HG03196 (cell line): ENCODE measurements around the gene TIAM2.
A peak's percentile ranks its signal among the peaks of the same experiment; 100 is the strongest.
"Not testable (repeated sequence)": the region's sequence is repeated elsewhere in the genome, so short reads cannot be mapped to it uniquely, and the experiment has no call there.

Experiments used
- ATAC-seq: cut with Tn5 transposase; IDR thresholded peaks from one replicate; pipeline ENCODE4 v1.9.1; 2021; ENCODE audit not compliant: unreplicated experiment

The TIAM2 gene

DNA sequence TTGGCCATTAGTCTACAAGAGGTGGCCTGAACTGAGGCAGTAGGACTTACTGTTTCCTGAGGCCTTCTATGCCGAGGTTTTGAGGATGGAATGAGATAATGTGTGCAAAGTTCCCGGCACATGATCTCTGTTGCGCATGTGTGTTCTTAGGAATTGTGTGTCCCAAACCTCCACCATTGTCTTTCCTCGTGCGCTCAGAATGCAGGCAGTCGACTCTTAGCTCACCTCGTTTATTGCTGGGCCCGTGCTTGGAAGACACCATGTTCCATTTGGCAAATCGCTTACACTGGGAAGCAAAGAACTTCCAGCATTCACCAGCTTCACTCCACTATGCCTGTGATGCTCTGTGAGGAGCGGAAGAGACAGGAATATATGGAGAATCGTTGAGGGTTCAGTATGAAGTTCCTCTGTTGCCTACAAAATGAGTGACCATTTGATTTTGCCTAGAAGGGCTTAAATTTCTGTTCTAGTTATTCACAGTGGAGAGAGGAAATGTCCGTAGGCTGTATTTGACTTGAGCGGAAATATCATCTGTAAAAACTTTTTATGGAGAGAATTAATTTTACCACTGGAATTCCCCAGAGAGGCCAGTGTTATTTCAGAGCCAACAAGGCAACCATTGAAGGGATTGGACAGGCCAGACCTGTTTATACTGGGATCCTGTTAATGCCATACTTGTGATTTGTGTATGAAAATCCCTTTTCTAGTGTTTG is 193.0 kb downstream of the TIAM2 start:
- ATAC-seq, result no peak

DNA sequence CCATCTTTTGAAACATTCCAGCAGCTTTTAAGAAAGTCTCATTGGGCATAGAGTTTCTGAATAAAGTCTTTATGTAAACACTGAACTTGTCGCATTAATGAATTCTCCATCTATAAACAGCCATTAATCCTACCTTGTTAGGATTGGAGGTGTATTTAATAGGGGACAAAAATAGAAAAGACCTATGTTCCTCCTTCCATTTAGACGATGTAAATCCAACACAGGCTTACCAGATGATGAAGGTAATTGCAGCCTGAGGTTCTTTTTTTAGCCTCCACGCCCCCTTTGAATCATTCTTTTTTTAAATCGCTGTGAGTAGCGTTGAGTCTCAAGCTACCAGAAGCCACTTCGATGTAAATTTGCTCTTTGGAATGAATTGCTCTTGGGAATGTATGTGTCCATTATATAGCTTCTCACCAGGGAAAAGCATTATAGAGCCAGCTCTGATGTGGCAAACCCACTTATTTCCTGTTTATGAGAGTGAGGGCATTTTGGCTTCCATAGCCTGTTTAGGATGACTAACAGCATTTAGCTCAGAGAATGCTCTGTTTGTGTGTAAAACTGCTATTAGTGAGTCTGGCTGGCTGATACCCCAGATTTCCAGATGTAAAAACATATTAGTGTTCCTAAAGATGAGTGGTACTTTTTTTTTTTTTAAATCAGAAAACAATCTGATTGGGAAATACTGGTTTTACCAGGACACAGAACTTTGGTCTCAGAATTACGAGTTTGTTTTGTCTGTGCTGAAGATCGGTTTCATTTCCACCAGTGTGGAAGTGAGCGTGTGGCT is 193.8 kb downstream of the TIAM2 start:
- ATAC-seq, result no peak

DNA sequence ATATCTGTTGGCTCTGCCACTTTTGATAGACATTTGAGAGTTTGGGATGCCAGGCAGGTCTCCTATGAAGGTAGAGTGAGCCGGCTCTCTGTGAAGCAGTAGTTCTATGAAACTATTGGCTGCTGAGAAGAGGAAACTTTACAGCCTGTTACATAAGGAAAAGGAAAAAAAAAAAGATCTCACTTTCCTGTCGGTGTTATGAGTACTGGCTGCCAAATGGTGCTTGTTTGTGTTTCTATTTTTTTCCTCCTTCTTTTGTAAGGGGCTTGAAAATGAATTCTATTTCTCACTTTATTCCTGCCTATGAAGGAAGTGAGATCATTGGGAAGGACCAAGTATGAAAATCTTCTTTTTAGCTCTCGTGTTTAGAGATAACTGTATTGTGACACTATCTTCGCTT is 195.6 kb downstream of the TIAM2 start:
- no peak for ATAC-seq

DNA sequence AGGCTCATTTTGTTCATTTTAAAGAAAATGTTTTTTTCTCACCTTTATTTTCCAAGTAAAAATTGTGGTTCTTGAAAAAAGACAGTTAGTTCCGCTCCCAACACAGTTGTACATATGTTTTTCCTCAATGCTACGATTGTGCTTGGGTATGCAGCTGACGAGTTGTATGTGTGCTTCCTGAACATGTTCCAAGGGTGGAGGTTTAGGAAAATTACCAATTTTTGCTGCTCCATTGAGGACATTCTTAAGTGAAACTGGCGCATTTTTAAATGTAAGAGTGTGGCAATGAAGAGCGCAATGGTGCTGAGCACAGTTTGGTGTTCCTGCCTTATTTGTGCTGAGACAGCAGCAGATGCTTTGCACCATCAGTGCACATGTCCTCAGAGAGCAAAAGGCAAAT is 198.4 kb downstream of the TIAM2 start:
- ATAC-seq, result no peak

DNA sequence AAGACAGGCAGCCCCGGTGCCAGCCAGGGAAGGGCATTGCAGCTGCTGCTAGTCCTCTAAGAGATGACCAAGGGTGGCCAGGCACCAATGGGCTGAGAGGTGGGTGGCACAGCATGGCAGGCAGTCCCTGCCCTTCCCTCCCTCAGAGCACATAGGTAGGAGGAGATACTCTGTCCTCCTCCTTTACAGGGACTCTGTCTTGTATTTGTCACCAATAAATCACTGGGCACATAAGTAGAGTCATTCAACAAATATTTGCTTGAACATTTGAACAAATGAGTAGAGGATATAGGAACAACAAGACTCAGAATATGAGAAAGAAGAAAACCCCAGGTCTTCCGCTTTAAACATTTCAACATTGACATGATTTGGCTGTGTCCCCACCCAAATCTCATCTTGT is 199.3 kb downstream of the TIAM2 start:
- ATAC-seq, result no peak

DNA sequence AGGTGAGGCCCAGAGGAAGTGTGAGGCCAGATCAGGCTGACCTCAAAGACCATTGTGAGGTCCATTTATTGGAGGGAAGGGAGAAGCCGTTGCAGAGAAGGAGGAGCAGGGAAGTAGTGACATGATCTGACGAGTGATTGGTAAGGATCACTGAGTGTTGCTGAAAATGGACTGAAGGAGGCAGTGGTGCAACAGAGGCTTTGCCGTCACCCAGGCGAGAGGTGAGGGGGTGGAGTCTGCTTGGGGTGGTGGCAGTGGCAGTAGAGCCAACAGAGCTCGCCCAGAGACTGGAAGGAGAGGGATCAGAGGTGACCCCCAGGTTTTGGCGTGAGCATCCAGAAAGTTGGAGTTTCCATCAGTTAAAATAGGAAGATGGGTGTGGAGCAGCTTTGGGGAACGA is 200.8 kb downstream of the TIAM2 start:
- no peak for ATAC-seq

DNA sequence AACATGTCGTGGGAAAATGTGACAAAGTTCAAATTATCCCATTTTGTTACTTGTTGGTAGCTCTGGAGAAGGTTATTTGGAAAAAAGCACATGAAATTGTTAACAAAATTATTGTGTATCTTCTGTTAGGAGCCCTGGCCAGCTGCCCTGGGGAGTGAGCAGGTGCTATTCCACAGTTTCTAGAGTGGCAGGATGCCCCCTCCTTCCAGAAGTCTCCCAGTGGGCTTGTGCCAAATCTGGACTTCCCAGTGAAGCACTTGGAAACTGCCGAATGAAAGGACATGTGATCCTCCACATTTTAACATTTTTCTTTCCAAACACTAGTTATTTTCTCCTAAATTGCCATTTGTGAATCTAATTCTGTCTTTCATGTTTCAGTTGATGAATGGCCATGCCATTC is 201.8 kb downstream of the TIAM2 start:
- no peak for ATAC-seq

DNA sequence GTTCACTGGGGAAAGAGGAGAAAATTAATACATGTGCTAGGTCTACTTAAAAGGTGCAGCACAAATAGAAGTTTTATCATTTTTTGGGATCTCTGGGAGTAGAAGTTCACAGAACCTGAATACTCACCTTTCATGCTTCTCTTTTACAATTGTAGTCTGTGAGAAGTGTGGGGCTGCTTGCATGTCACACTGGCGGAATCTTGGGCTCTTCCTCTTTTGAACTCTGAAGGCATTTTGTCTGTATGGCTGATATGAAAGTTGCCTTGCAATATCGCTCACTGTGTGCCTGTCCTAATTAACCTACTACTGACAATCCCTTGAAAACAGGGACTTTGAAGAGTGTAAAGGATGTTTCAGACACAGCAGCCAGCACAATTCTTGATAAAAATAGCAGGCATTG is 202.8 kb downstream of the TIAM2 start:
- ATAC-seq, result no peak

DNA sequence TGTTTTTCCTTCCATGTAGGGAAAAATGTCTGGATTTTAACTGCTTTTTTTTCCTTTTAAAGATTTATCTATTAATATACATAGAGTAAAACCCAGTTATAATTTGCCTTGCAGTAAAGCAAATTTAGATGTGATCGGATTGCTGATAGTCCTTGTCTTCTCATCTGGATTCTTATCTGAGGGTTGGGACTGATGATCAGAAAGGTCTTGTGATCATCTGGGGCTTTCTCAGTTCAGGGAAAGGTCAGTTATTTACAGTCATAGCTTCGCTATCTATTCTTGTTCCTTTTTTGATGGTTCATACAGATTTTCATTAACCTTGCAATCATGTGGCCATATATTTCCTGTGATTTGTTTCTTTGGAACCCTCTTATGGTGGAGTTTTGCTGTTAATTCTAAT is 204.9 kb downstream of the TIAM2 start:
- peak; percentile 52 for ATAC-seq

DNA sequence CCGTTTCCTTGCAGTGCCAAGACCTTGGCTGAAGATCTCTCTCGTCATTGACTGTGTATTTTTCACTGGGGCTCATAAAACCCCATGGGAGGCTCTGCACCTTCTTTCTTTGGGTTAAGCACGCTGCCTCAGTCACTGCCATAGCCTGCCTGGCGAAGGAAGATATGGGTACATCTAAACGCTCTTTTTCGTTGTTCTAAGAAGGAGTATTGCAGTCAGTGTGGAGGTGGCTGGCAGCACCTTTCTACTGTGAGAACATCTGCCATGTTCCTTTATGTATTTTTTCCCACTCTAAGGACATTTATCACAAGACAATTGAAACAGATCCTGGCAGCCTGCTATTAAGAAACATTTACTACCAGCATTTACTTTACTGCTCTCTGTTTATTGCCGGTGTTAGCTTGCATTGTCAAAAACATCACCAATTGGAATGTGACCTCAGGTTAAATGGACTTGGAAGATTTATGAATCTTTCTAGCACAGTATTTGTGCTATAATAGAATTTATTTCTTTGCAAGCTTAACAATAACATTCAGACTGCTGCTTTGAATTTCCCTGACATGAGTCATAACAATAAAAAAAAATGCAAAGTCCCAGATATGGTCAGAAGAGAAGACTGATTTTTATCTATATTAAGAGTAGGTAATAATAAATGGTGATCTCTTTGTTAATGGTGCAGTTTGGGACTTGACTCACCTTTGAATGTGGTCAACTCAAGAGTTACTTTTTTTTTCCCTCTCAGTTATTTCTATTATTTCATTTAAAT is 206.5 kb downstream of the TIAM2 start:
- ATAC-seq, result no peak

DNA sequence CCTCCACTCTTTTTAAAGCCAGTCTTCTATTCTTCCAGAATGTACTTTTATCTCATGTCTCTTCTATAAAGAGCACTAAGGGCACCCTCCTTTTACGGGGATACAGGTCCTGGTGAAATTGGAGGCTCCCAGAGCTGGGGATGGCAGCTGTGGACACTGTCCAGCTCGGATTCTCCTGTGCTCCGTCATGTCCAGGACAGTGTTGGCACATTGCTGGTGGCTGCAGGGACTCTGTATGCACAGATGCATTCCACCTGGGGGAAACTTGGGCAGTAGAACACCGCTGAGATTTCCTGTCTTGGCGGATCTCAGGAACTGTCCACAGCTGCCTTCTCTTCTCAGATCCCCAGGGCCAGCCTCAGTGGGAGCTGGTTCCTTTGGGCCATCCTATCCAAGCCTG is 212.1 kb downstream of the TIAM2 start:
- no peak for ATAC-seq

DNA sequence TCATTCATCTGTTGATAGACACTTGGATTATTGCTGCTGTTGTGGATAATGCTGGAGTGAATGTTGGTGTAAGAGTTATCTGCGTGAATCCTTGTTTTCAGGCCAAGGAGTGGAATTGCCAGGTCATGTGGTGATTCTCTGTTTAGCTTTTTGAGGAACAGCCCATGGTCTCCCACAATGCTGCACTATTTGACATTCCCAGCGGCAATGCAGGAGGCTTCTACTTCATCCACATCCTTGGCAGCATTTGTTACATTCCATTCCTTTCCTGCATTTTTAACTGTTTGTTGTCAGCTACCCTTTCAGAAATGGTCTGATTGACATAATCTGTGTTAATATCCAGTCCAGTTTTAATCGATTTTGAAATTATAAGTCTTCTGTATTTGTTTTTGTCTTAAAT is 217.0 kb downstream of the TIAM2 start:
- ATAC-seq, result no peak

DNA sequence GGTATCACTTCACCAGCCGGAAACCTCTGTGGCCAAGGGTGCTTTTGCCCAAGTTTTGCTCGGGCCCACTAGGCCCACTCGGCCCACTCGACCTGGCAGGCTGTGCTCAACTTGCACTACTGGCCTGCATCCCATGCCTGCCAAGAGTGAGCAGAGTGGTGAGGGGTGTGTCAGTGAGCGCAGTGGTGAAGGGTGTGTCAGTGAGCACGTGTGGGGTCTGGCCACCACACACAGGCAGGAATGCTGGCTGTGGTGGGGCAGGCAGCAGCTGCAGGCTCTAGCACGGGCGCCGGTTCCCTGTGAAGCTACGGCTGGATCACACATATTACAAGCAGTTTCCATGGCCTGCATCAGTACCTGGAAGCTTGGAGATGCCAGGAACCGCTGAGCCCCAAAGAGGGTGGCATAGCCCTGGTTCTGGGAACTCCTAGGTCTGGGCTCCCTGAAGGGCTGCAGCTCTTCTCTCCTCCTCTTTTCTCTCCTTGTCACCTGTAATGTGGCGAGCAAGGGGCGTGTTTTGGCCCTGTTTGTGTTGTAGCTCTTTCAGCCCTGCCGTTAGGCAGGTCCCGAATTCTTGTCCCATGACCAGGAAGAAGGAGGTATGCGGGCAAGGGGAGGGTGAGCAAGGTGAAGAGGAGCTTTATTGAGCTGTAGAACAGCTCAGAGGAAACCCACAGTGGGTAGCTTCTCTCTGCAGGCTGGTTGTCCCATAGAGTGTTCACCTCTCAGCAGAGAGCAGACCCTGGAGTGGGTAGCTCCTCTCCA is 217.7 kb downstream of the TIAM2 start:
- ATAC-seq, result no peak

DNA sequence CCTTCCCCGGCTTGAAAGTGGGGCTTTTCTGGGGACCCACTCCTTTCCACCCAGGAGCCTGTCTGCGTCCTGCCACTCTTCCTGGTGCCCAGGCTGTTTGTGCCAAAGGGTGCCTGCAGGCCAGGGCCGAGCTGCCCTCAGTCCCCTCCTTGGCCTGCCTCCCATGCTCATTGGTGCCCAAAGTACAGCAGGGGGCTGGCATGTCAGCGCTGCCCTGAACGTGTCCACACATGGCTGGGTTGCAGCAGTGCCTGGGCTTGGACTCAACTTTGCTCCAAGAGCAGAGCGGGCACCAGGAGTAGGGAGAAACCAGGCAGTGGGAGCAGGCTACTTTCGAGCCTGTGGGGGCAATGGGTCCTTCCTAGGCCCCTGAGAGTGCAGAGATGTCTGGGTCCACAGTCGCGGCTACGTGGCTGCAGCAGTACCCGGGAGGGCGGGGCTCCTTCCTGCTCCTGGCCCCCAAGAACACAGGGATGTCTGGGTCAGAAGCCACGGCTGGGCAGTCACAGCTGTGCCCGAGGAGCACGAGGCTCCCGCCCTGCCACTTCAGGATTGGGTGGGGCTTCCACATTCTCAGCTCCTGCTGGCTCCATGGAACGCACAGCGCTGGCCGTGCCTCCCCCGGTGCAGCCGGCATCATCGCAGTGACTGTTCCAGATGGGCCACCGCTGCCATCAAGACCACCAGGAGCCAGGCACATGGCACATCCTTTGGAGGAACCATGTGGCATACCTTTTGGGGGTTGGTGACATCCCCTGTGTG is 218.7 kb downstream of the TIAM2 start:
- ATAC-seq, result no peak

DNA sequence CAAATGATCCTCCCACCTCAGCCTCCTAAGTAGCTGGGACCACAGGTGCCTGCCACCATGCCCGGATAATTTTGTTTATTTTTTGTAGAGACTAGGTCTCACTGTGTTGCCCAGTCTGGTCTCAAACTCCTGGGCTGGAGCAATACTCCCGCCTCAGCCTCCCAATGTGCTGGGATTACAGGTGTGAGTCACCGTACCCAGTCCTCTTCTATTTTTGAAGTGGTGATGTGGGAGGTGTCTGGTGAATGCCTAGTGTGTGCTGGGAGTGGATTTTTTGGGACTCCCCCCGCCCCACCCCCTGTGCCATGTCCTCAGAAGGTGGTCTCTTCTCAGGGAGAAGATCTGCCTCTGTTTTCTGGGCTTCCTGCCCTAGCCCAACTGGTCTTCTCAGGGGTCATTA is 220.8 kb downstream of the TIAM2 start:
- no peak for ATAC-seq

DNA sequence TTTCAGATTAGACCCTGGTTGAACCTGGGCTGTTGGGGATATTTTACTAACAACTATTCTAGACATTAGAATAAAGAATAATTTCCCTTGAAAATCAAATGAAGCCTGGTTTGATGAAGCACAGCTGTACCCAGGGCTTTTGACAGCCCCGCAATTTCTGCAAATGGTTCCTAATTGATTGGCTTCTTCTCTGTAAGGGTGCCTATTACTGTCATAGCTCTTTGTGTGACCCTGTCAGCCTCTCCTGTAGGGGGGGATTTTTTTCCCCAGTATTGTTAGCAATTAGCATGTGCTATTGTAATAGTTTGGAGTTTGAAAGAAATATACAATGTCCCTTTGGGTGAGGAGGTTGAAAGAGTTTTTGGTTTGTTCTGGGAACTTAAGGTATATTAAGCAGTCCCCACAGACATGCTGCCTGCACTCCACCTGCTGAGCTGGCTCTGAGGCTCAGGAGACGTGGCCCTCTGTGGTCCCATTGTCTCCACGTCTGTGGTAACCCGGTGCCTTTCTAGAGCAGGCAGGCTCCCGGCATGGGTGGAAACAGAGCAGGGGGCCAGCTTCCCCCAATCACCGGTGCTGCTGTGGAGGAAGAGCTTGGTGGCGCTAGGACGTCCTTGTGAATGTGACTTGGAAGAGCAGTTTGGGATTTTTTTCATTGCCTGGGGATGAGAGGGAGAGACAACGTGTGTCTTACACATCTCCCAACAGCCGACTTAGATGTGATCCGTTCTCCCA is 221.4 kb downstream of the TIAM2 start:
- no peak for ATAC-seq

DNA sequence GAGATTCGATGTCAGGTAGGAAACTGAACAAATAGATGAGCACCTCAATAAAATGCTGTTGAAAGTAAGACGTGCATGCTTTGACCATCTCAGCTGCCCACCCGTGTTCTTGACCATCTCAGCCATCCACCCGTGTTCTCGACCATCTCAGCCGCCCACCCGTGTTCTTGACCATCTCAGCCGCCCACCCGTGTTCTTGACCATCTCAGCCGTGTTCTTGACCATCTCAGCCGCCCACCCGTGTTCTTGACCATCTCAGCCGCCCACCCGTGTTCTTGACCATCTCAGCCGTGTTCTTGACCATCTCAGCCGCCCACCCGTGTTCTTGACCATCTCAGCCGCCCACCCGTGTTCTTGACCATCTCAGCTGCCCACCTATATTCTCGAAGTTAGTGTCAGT is 223.6 kb downstream of the TIAM2 start:
- ATAC-seq, result not testable (repeated sequence)

DNA sequence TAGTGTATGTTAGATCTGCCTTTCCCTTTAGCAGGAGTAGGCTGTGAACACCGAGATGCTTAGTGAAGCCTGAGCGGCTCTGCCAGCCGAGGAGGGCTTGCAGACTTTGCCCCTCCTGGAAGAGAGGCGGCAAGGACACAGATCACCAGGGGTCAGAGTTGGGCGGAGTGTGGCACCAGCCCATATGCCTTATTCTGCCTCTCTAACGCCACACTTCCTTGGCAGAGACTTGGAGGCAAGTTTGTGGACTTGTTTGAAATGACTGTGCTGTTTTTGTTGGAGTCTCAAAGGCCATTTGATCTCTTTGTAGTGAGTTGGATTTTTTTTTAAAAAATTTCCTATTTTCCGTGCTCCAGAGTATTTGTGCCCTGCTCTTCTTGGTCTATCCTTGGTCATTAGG is 224.2 kb downstream of the TIAM2 start:
- no peak for ATAC-seq

DNA sequence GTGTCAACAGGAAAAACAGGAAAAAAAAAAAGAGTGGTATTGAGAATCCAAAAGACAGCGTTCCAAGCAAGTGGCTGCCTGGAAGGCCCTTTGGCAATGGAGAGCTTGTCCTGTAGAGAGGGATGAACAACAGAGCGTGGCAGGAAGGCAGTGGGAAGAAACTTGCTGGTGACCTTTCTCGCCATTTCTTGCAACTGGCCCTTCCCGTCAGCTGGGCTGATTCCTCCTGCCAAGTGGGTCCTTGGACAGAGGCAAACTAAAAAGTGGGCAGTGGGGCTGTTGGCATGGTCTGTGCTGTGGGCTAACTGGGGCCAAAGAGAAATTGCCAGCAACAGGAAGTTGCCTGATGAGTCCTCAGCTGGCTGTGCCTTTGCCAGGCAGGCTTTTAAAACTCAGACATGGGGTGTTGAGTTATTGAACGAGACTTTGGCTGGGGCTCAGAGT is 224.8 kb downstream of the TIAM2 start:
- ATAC-seq, result no peak

DNA sequence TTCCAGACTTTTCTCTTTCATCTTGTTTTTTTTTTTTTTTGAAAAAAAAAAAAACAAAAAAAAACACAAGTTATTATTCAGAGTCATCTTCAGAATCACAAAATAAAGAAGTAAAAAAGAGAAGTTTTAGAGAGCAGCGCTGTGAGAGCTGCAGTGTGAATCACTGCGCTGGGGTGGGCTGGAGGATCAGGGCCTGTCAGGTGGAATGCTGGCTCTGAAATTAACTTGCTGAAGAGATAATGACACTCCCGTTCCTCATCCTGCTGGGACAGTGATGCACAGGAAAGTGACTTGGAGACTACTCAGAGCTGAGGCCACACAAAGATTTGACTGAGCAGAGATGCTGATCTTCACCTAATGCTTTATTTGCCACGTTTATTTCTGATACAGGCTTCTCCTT is 226.0 kb downstream of the TIAM2 start:
- ATAC-seq, result no peak
